ENCODE measurements around the gene INPP4B.

The INPP4B gene

GRCh38 chr4:142532054-142532453, 314.0 kb downstream of the INPP4B start:
- no peaks in the 10 kb centered on the region for H3K4me1 ChIP-seq
- no peaks in the 10 kb centered on the region for H3K79me2 ChIP-seq
- no peaks in the 10 kb centered on the region for H3K36me3 ChIP-seq (ENCODE audit: control insufficient read depth, insufficient read depth, low read length)
- no peak overlapping the region for H3K27ac ChIP-seq
- H3K9ac ChIP-seq, result no peak overlapping the region
- no peaks in the 10 kb centered on the region for H3K27me3 ChIP-seq (ENCODE audit: control insufficient read depth, insufficient read depth, low read length)
- H2AFZ ChIP-seq, result no peak overlapping the region
- no peaks in the 10 kb centered on the region for H3K9me3 ChIP-seq (ENCODE audit: control insufficient read depth, low read length)
- TF ChIP-seq CTCF (IDR thresholded peaks at IDR 0.05), result no peak
- no peak overlapping the region for H3K4me3 ChIP-seq (ENCODE audit: low read depth, low read length)
- no peak overlapping the region for H3K4me2 ChIP-seq (ENCODE audit: low read length)

GRCh38 chr4:142530728-142531127, 315.4 kb downstream of the INPP4B start:
- no peaks in the 10 kb centered on the region for H3K79me2 ChIP-seq
- no peaks in the 10 kb centered on the region for H3K36me3 ChIP-seq (ENCODE audit: control insufficient read depth, insufficient read depth, low read length)
- H3K27ac ChIP-seq, result no peak overlapping the region
- no peak overlapping the region for H3K4me2 ChIP-seq (ENCODE audit: low read length)
- no peak overlapping the region for H3K9ac ChIP-seq
- H3K27me3 ChIP-seq (ENCODE audit: control insufficient read depth, insufficient read depth, low read length), result no peaks in the 10 kb centered on the region
- no peaks in the 10 kb centered on the region for H3K9me3 ChIP-seq (ENCODE audit: control insufficient read depth, low read length)
- no peak overlapping the region for H3K4me3 ChIP-seq (ENCODE audit: low read depth, low read length)
- H3K4me1 ChIP-seq, result no peaks in the 10 kb centered on the region
- TF ChIP-seq CTCF (IDR thresholded peaks at IDR 0.05), result no peak
- no peak overlapping the region for H2AFZ ChIP-seq

GRCh38 chr4:142528433-142528832, 317.7 kb downstream of the INPP4B start:
- Histone ChIP-seq H3K4me1 (no peaks in the 10 kb centered on the region), H3K27me3 (ENCODE audit: control insufficient read depth, insufficient read depth, low read length) (no peaks in the 10 kb centered on the region), H3K27ac (no peak overlapping the region), H3K9me3 (ENCODE audit: control insufficient read depth, low read length) (no peaks in the 10 kb centered on the region), H3K4me2 (ENCODE audit: low read length) (no peak overlapping the region), H3K4me3 (ENCODE audit: low read depth, low read length) (no peak overlapping the region), H3K36me3 (ENCODE audit: control insufficient read depth, insufficient read depth, low read length) (no peaks in the 10 kb centered on the region), H3K79me2 (no peaks in the 10 kb centered on the region), H3K9ac (no peak overlapping the region), H2AFZ (no peak overlapping the region)
- no peak for TF ChIP-seq CTCF (IDR thresholded peaks at IDR 0.05)

- Histone ChIP-seq H3K4me1 (no peaks in the 10 kb centered on the region), H3K9me3 (ENCODE audit: control insufficient read depth, low read length) (no peaks in the 10 kb centered on the region), H2AFZ (no peak overlapping the region), H3K4me2 (ENCODE audit: low read length) (no peak overlapping the region), H3K27me3 (ENCODE audit: control insufficient read depth, insufficient read depth, low read length) (no peaks in the 10 kb centered on the region), H3K36me3 (ENCODE audit: control insufficient read depth, insufficient read depth, low read length) (no peaks in the 10 kb centered on the region), H3K4me3 (ENCODE audit: low read depth, low read length) (no peak overlapping the region), H3K79me2 (no peaks in the 10 kb centered on the region), H3K27ac (no peak overlapping the region), H3K9ac (no peak overlapping the region)
- no peak for TF ChIP-seq CTCF (IDR thresholded peaks at IDR 0.05)
Measured at GRCh38 chr4:142523111-142523510, 323.0 kb downstream of the INPP4B start.

GRCh38 chr4:142519342-142519741, 326.8 kb downstream of the INPP4B start:
- TF ChIP-seq CTCF (IDR thresholded peaks at IDR 0.05), result no peak
- no peaks in the 10 kb centered on the region for H3K36me3 ChIP-seq (ENCODE audit: control insufficient read depth, insufficient read depth, low read length)
- H3K9me3 ChIP-seq (ENCODE audit: control insufficient read depth, low read length), result no peaks in the 10 kb centered on the region
- no peaks in the 10 kb centered on the region for H3K27me3 ChIP-seq (ENCODE audit: control insufficient read depth, insufficient read depth, low read length)
- H2AFZ ChIP-seq, result no peak overlapping the region
- H3K79me2 ChIP-seq, result no peaks in the 10 kb centered on the region
- H3K4me3 ChIP-seq (ENCODE audit: low read depth, low read length), result no peak overlapping the region
- no peak overlapping the region for H3K4me2 ChIP-seq (ENCODE audit: low read length)
- no peak overlapping the region for H3K9ac ChIP-seq
- H3K4me1 ChIP-seq, result no peaks in the 10 kb centered on the region
- no peak overlapping the region for H3K27ac ChIP-seq

Data from parathyroid adenoma (tissue), 2 donors.